Endothelial cell of umbilical vein (primary cell): ENCODE measurements around the gene TCEAL2. TPM values are rescaled to one million over a fixed set of nuclear protein-coding genes. Genes with fewer than 3 reads are reported as not detected.

Experiments used
- BruUV-seq: library from RNA; stranded (reverse); fragments of 400-500 nt; replicated peaks from 2 replicates; lab custom pipeline; 2021; lab: Mats Ljungman, UMichigan
- CTCF ChIA-PET: fragments of 300-600, 350-600 bp; sonication (Branson Sonifier 250); formaldehyde crosslinking; loops from one replicate; lab custom pipeline; 2021; ENCODE audit warnings: antibody characterized with exemption, inconsistent platforms; lab: Charles Lee
- POLR2A ChIA-PET: fragments of 300-600, 350-600 bp; sonication (Branson Sonifier 250); formaldehyde crosslinking; loops from one replicate; lab custom pipeline; 2021; ENCODE audit warnings: antibody characterized with exemption, inconsistent platforms; lab: Charles Lee
- DNase-seq: peaks from one replicate; pipeline ENCODE4 v3.0.0-alpha.2; 2011; ENCODE audit warnings: low read depth, low spot score
- FAIRE-seq: peaks from 2 replicates; lab custom pipeline; 2011; peaks lifted over from hg19 to GRCh38; lab: Jason Lieb, UNC
- H2AFZ ChIP-seq: 2 replicates; pipeline ENCODE4 v1.6.0; 2012; ENCODE audit warnings: low read depth, low read length, control low read depth, inconsistent platforms
- H3K27ac ChIP-seq: 2 replicates; pipeline ENCODE4 v1.5.1; 2011; ENCODE audit warnings: low read depth, mild to moderate bottlenecking, control low read depth, low read length, moderate library complexity; ENCODE audit not compliant: insufficient read depth
- H3K27me3 ChIP-seq, 2 experiments: 2 replicates each; pipeline versions ENCODE4 v1.6.0 to v1.6.1; 2011; ENCODE audit warnings: low read length in 2 of 2, mixed read lengths in 1 of 2; ENCODE audit not compliant: control insufficient read depth in 2 of 2, insufficient read depth in 2 of 2
- H3K36me3 ChIP-seq, 2 experiments: 2 replicates in 1 of 2; 3 replicates in 1 of 2; pipeline ENCODE4 v1.5.1; 2011; ENCODE audit warnings: low read length in 2 of 2, mild to moderate bottlenecking in 1 of 2, moderate library complexity in 1 of 2; ENCODE audit not compliant: control insufficient read depth in 2 of 2, insufficient read depth in 2 of 2; ENCODE audit errors: extremely low read depth in 1 of 2
- H3K4me1 ChIP-seq: 3 replicates; pipeline ENCODE4 v1.5.1; 2011; ENCODE audit warnings: mild to moderate bottlenecking, low read length; ENCODE audit not compliant: control insufficient read depth, insufficient read depth; ENCODE audit errors: extremely low read depth
- H3K4me2 ChIP-seq: 2 replicates; pipeline ENCODE4 v1.6.1; 2011; ENCODE audit warnings: low read length, control low read depth, mixed read lengths; ENCODE audit not compliant: insufficient read depth
- H3K4me3 ChIP-seq, 3 experiments: fragments of 200-600 bp in 1 of 3; sonication (generic), shearing (Covaris generic) in 1 of 3; replicated peaks in 1 of 3; 2 replicates each; pipeline ENCODE4 v1.5.1; 2011 to 2016; ENCODE audit warnings: control low read depth in 3 of 3, low read length in 3 of 3, mild to moderate bottlenecking in 2 of 3, inconsistent platforms in 1 of 3, low read depth in 1 of 3, moderate library complexity in 1 of 3; ENCODE audit not compliant: insufficient read depth in 1 of 3
- H3K79me2 ChIP-seq: 2 replicates; pipeline ENCODE4 v1.6.0; 2012; ENCODE audit warnings: low read length, inconsistent platforms; ENCODE audit not compliant: control insufficient read depth, insufficient read depth
- H3K9ac ChIP-seq: replicated peaks from 2 replicates; pipeline ENCODE3; 2011; ENCODE audit warnings: low read length, control low read depth; ENCODE audit not compliant: insufficient read depth; ENCODE audit errors: extremely low read depth
- H3K9me1 ChIP-seq: replicated peaks from 3 replicates; pipeline ENCODE4 v1.6.0; 2011; ENCODE audit warnings: mild to moderate bottlenecking, low read length; ENCODE audit not compliant: control insufficient read depth, insufficient read depth; ENCODE audit errors: extremely low read depth
- H3K9me3 ChIP-seq: replicated peaks from 2 replicates; pipeline ENCODE4 v1.5.1; 2012; ENCODE audit warnings: low read length, inconsistent platforms; ENCODE audit not compliant: control insufficient read depth, insufficient read depth
- H4K20me1 ChIP-seq: replicated peaks from 2 replicates; pipeline ENCODE3; 2011; ENCODE audit warnings: mild to moderate bottlenecking, low read length; ENCODE audit not compliant: control insufficient read depth, insufficient read depth; ENCODE audit errors: extremely low read depth
- EZH2 ChIP-seq: IDR thresholded peaks from 2 replicates; pipeline ENCODE4 v1.6.1; 2012; ENCODE audit warnings: borderline replicate concordance, low read depth, mild to moderate bottlenecking, moderate library complexity, low read length, inconsistent platforms; ENCODE audit not compliant: severe bottlenecking
- FOS ChIP-seq: IDR thresholded peaks from 2 replicates; pipeline ENCODE4 v1.6.1; 2011; ENCODE audit warnings: mild to moderate bottlenecking, low read length, moderate library complexity, borderline replicate concordance; ENCODE audit not compliant: insufficient read depth
- GATA2 ChIP-seq: IDR thresholded peaks from 2 replicates; pipeline ENCODE4 v1.7.0; 2011; ENCODE audit warnings: low read depth, mild to moderate bottlenecking, moderate library complexity, mixed read lengths, low read length; ENCODE audit not compliant: insufficient read length, insufficient read depth
- JUN ChIP-seq: IDR thresholded peaks from 2 replicates; pipeline ENCODE4 v1.6.1; 2011; ENCODE audit warnings: borderline replicate concordance, low read depth; ENCODE audit not compliant: insufficient read length, insufficient read depth
- MYC ChIP-seq: IDR thresholded peaks from one replicate; pipeline ENCODE4 v1.6.1; 2011; ENCODE audit warnings: mild to moderate bottlenecking, low read depth, low read length
- POLR2A ChIP-seq: IDR thresholded peaks from 2 replicates; pipeline ENCODE4 v1.6.1; 2012; ENCODE audit warnings: low read depth, mild to moderate bottlenecking, control low read depth, low read length
- POLR2AphosphoS5 ChIP-seq: IDR thresholded peaks from 2 replicates; pipeline ENCODE4 v1.6.1; 2012; ENCODE audit warnings: low read depth, mild to moderate bottlenecking, control low read depth, low read length, moderate library complexity; ENCODE audit not compliant: insufficient read depth
- dilution Hi-C: fragments of 300-500 bp; cut with MboI; formaldehyde crosslinking; loops from one replicate; pipeline ENCODE4 v1.15.0; 2019; ENCODE audit warnings: low sequenced_read_pairs; ENCODE audit not compliant: extremely low pct_ligation_motif_present
- intact Hi-C: fragments of 100-400 bp; cut with micrococcal nuclease; formaldehyde crosslinking; loops from one replicate; pipeline ENCODE4 v1.10.0; 2022
- polyA plus RNA-seq, 4 experiments: library from polyadenylated mRNA; depleted of rRNA in 3 of 4; stranded (reverse) in 3 of 4; unstranded in 1 of 4; fragments of >200 nt; gene quantifications; 2 replicates each; pipeline versions ENCODE4 v1.2.1 to v1.2.3, GENCODE V29; 2011 to 2012; ENCODE audit warnings: missing spikeins in 1 of 4
- total RNA-seq: library from RNA; stranded (reverse); gene quantifications from 2 replicates; pipeline ENCODE4 v1.2.3, GENCODE V29; 2021
- TF ChIP-seq, protein P1 (sequence below): IDR thresholded peaks from 2 replicates; pipeline ENCODE4 v1.6.1; 2011; ENCODE audit not compliant: insufficient read depth, insufficient read length
- TF ChIP-seq, protein P2 (sequence below), 2 donors: IDR thresholded peaks; 1 replicate in 1 of 2; 2 replicates in 1 of 2; pipeline ENCODE4 v1.5.1; 2011; ENCODE audit warnings: low read length in 2 of 2, mild to moderate bottlenecking in 2 of 2, moderate library complexity in 2 of 2, control low read depth in 1 of 2, inconsistent platforms in 1 of 2, low read depth in 1 of 2; ENCODE audit not compliant: insufficient read depth in 1 of 2; ENCODE audit errors: extremely low read depth in 1 of 2

TCEAL2 gene
- total and polyA plus RNA-seq, 2 donors (not counting 3 experiments of a cell fraction or from before 2014, with no cell fraction given), result not detected

DNA sequence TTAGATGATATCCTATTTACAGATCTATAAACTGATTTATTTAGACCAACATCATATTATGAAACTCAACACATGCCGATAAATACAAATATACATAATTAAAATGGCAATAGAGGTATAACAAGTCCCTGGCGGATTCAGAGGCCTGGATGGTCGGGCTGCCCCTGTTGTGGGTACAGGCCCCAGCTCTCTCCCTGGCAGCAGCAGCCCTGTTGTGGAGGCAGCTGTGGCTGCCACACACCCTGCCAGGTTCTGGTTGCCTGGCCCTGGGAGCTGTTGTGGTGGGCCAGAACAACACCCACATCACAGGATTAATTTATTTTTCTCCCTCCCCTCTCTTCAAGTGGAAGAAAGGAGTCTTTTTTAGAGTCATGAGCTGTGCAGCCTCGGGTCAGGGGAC is 12.1 kb upstream of the TCEAL2 start:
- Histone ChIP-seq H3K9ac (no peak overlapping the region), H4K20me1 (no peaks in the 10 kb centered on the region), H3K27ac (no peak overlapping the region), H3K79me2 (no peaks in the 10 kb centered on the region), H2AFZ (no peak overlapping the region), H3K4me3 (no peak overlapping the region), H3K9me3 (no peaks in the 10 kb centered on the region), H3K9me1 (no peaks in the 10 kb centered on the region), H3K4me1 (no peaks in the 10 kb centered on the region), H3K36me3 (no peaks in the 10 kb centered on the region), H3K4me2 (no peak overlapping the region), H3K27me3 (no peaks in the 10 kb centered on the region)
- POLR2A ChIA-PET, result no interaction called here
- dilution Hi-C loops, result no loop called here
- intact Hi-C loops, result no loop called here
- CTCF ChIA-PET, result no interaction called here
- no TSS peak for BruUV-seq
- DNase-seq (no peak), FAIRE-seq (no peak)
- TF ChIP-seq POLR2AphosphoS5, result no peak
- TF ChIP-seq, protein P1, sequence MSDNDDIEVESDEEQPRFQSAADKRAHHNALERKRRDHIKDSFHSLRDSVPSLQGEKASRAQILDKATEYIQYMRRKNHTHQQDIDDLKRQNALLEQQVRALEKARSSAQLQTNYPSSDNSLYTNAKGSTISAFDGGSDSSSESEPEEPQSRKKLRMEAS, result no peak
- no peak for TF ChIP-seq POLR2A
- no peak for TF ChIP-seq GATA2
- TF ChIP-seq JUN, result no peak
- no peak for TF ChIP-seq EZH2
- no peak for TF ChIP-seq MYC
- TF ChIP-seq, protein P2, sequence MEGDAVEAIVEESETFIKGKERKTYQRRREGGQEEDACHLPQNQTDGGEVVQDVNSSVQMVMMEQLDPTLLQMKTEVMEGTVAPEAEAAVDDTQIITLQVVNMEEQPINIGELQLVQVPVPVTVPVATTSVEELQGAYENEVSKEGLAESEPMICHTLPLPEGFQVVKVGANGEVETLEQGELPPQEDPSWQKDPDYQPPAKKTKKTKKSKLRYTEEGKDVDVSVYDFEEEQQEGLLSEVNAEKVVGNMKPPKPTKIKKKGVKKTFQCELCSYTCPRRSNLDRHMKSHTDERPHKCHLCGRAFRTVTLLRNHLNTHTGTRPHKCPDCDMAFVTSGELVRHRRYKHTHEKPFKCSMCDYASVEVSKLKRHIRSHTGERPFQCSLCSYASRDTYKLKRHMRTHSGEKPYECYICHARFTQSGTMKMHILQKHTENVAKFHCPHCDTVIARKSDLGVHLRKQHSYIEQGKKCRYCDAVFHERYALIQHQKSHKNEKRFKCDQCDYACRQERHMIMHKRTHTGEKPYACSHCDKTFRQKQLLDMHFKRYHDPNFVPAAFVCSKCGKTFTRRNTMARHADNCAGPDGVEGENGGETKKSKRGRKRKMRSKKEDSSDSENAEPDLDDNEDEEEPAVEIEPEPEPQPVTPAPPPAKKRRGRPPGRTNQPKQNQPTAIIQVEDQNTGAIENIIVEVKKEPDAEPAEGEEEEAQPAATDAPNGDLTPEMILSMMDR (IDR thresholded peaks at IDR 0.05; ENCODE audit: extremely low read depth in 1 of 2, insufficient read depth in 1 of 2, low read depth in 1 of 2, low read length in 2 of 2), result no peak
- TF ChIP-seq FOS, result no peak
